Glomerular endothelial cell (primary cell): Measurements from ENCODE around the gene DNM1L. TPM values are rescaled to one million over a fixed set of nuclear protein-coding genes. Genes with fewer than 3 reads are reported as not detected.

Experiments
- total RNA-seq: library from RNA; depleted of rRNA; stranded (reverse); fragments of >200 nt; gene quantifications from 2 replicates; pipeline ENCODE4 v1.2.3, GENCODE V29; 2015

The DNM1L gene
- total RNA-seq, 1 donor from 2014 or later: 57.8 TPM

Other genes with a start within 250 kb of the DNM1L start
- gene YARS2, start 76.6 kb downstream of the DNM1L start, total RNA-seq: 28.8 and 30.1 TPM in 2 replicates
- 0.19 and 1.5 TPM in 2 replicates for gene PKP2, start 217.5 kb downstream of the DNM1L start, total RNA-seq